Lung (tissue), 12 donors: Measurements from ENCODE around the gene ALK. TPM values are rescaled to one million over a fixed set of nuclear protein-coding genes. Genes with fewer than 3 reads are reported as not detected.

Source experiments
- ATAC-seq: fragments of 200-7000 bp; cut with Tn5 transposase; one replicate; pipeline ENCODE4 v1.9.1; 2020; ENCODE audit warnings: moderate number of reproducible peaks; ENCODE audit not compliant: insufficient read depth, low FRiP score
- DNase-seq, 3 donors: peaks; one replicate each; pipeline ENCODE4 v3.0.0-alpha.2; 2013 to 2017
- H3K27ac ChIP-seq, 2 donors: one replicate each; pipeline ENCODE4 v1.5.1; 2013; ENCODE audit warnings: mild to moderate bottlenecking in 2 of 2, moderate library complexity in 2 of 2, control low read depth in 1 of 2, inconsistent platforms in 1 of 2, low read depth in 1 of 2, low read length in 1 of 2
- H3K27me3 ChIP-seq, 3 donors: one replicate each; pipeline ENCODE4 v1.5.1; 2013; ENCODE audit warnings: low read length in 2 of 3; ENCODE audit not compliant: control insufficient read depth in 3 of 3, insufficient read depth in 3 of 3
- H3K36me3 ChIP-seq, 4 donors: one replicate each; pipeline ENCODE4 v1.5.1; 2013; ENCODE audit warnings: low read length in 4 of 4, mild to moderate bottlenecking in 1 of 4, moderate library complexity in 1 of 4; ENCODE audit not compliant: control insufficient read depth in 4 of 4, insufficient read depth in 4 of 4
- H3K4me1 ChIP-seq, 5 donors: one replicate each; pipeline ENCODE4 v1.5.1; 2013; ENCODE audit warnings: low read length in 5 of 5, mild to moderate bottlenecking in 2 of 5, moderate library complexity in 1 of 5; ENCODE audit not compliant: control insufficient read depth in 5 of 5, insufficient read depth in 5 of 5
- H3K4me3 ChIP-seq: one replicate; pipeline ENCODE4 v1.5.1; 2013; ENCODE audit warnings: mild to moderate bottlenecking, control low read depth, moderate library complexity
- H3K9ac ChIP-seq, 2 donors: one replicate each; pipeline ENCODE4 v1.5.1; 2013; ENCODE audit warnings: low read length in 2 of 2, control low read depth in 1 of 2; ENCODE audit not compliant: insufficient read depth in 1 of 2
- H3K9me3 ChIP-seq, 4 donors: one replicate each; pipeline ENCODE4 v1.5.1; 2013; ENCODE audit warnings: low read length in 3 of 4, mild to moderate bottlenecking in 1 of 4, moderate library complexity in 1 of 4; ENCODE audit not compliant: control insufficient read depth in 4 of 4, insufficient read depth in 3 of 4
- WGBS, 2 donors: extraction: QIAGEN DNeasy Blood & Tissue Kit; methylation state at CpG; one replicate each; pipeline ENCODE4 v1.1.7; 2013; 5-methylcytosine and 5-hydroxymethylcytosine counted together
- polyA plus RNA-seq, 2 donors: library from polyadenylated mRNA; stranded (reverse); fragments of 200-250 nt; gene quantifications; one replicate each; pipeline ENCODE4 v1.2.1, GENCODE V29; 2013
- total RNA-seq, 2 donors: library from RNA; depleted of rRNA in 1 of 2; stranded (reverse); fragments of >200 nt in 1 of 2; gene quantifications; one replicate each; pipeline ENCODE4 v1.2.1, GENCODE V29; 2014 to 2021
- TF ChIP-seq, protein P1 (sequence below): IDR thresholded peaks from 2 replicates; pipeline ENCODE4 v1.5.1; 2012; ENCODE audit warnings: mild to moderate bottlenecking; ENCODE audit errors: control extremely low read depth, extremely low read depth
- donor health status: control.
- donor health status: control.
- donor health status: Bipolar disorder and iron deficiency.
- donor health status: healthy.
- donor health status: DM: yes; HTN: yes; CAD: no.

The ALK gene
- total and polyA plus RNA-seq, 4 donors: 0.09 to 0.25 (median 0.10) TPM; not detected in 1

DNA sequence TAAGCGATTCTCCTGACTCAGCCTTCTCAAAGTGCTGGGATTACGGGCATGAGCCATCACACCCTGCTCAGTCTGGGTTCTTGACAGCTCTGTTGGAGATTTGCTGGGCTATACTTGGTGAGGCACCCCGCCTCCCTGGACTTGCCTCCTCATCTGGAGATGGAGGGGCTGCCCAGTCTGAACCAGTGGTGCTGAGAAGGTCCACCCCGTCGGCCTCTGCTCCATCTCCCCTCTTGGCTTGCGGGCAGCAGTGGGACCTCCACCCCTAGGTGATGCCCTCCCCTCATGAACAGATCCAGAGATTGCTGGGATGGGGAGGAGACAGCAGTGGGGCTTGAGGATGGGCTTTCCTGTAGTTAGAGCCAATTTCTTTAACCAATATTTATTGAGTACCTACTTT, 685.3 kb downstream of the ALK start:
- Histone ChIP-seq H3K36me3 (no peaks in the 10 kb centered on the region), H3K4me3 (no peak overlapping the region), H3K27ac (no peak overlapping the region), H3K9ac (no peak overlapping the region), H3K9me3 (no peaks in the 10 kb centered on the region), H3K27me3 (no peaks in the 10 kb centered on the region), H3K4me1 (peaks cover 0 to 6% (median 0%) of the 10 kb centered on the region in 5 donors)
- ATAC-seq: no peak
- DNase-seq: no peak
- TF ChIP-seq, protein P1, sequence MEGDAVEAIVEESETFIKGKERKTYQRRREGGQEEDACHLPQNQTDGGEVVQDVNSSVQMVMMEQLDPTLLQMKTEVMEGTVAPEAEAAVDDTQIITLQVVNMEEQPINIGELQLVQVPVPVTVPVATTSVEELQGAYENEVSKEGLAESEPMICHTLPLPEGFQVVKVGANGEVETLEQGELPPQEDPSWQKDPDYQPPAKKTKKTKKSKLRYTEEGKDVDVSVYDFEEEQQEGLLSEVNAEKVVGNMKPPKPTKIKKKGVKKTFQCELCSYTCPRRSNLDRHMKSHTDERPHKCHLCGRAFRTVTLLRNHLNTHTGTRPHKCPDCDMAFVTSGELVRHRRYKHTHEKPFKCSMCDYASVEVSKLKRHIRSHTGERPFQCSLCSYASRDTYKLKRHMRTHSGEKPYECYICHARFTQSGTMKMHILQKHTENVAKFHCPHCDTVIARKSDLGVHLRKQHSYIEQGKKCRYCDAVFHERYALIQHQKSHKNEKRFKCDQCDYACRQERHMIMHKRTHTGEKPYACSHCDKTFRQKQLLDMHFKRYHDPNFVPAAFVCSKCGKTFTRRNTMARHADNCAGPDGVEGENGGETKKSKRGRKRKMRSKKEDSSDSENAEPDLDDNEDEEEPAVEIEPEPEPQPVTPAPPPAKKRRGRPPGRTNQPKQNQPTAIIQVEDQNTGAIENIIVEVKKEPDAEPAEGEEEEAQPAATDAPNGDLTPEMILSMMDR: no peak
- WGBS, 2 donors: 91% methylated on average over 6 of the region's 6 CpGs

DNA sequence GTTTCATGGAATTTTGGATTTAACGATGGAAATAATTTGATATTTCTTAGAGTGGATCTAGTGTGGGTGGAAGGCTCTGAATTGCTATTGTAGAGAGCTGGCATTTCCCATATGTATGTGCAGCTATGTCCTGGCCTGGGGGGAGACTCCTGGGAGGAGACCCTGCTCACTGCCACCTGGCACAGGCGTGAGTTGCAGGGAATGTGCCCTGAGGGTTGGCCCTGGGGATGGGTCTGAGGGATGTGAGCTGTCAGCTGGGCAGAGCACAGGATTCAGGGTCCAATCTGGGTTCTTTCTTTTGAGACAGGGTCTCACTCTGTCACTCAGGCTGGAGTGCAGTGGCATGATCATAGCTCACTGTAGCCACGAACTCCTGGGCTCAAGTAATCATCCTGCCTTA, 686.0 kb downstream of the ALK start:
- H3K4me1 ChIP-seq: peaks cover 0 to 6% (median 0%) of the 10 kb centered on the region in 5 donors
- H3K27ac ChIP-seq: no peak overlapping the region
- TF ChIP-seq, protein P1: no peak
- H3K9me3 ChIP-seq: no peaks in the 10 kb centered on the region
- 73 to 91% methylated on average over 3 of the region's 3 CpGs for WGBS, 2 donors
- ATAC-seq (no peak), DNase-seq (no peak)
- no peaks in the 10 kb centered on the region for H3K27me3 ChIP-seq
- no peaks in the 10 kb centered on the region for H3K36me3 ChIP-seq
- no peak overlapping the region for H3K4me3 ChIP-seq
- no peak overlapping the region for H3K9ac ChIP-seq

DNA sequence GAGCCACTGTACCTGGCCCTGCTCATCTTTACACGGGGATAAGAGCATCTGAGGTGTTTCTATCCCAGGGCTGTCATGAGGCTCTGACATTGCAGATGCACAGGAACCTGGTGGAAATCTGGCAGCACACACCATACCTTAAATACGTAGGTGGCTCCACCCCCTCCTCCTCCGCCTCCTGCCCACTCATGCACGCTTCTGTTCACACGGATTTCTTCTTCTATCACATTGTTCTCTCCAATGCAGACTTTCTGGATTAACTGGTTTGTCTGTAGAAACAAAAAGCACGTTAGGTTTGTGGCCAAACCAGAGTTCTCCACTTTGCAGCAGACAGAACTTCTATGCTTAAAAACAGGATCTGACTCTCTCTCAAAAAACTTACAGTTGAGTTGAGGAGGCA, 688.0 kb downstream of the ALK start:
- WGBS, 2 donors: 60 to 69% methylated on average over 6 of the region's 6 CpGs
- Histone ChIP-seq H3K27ac (no peak overlapping the region), H3K4me3 (no peak overlapping the region), H3K27me3 (peaks cover 0 to 3% (median 0%) of the 10 kb centered on the region in 3 donors), H3K4me1 (peaks cover 0 to 6% (median 0%) of the 10 kb centered on the region in 5 donors), H3K36me3 (no peaks in the 10 kb centered on the region), H3K9ac (no peak overlapping the region), H3K9me3 (no peaks in the 10 kb centered on the region)
- DNase-seq (peak; percentile 58 to 77 (median 58)), ATAC-seq (no peak)
- TF ChIP-seq, protein P1: no peak

GRCh38 chr2:29232041-29232440, 689.3 kb downstream of the ALK start:
- TF ChIP-seq, protein P1: no peak
- H3K4me1 ChIP-seq: peaks cover 0 to 6% (median 0%) of the 10 kb centered on the region in 5 donors
- DNase-seq (no peak), ATAC-seq (no peak)
- WGBS, 2 donors: 92 to 95% methylated on average over 14 of the region's 14 CpGs
- no peak overlapping the region for H3K9ac ChIP-seq
- no peaks in the 10 kb centered on the region for H3K9me3 ChIP-seq
- no peak overlapping the region for H3K27ac ChIP-seq
- H3K36me3 ChIP-seq: no peaks in the 10 kb centered on the region
- H3K4me3 ChIP-seq: no peak overlapping the region
- H3K27me3 ChIP-seq: peaks cover 0 to 3% (median 0%) of the 10 kb centered on the region in 3 donors
